DMS53 treated with DMSO at 0.1 percent for 48 hours (cell line): ENCODE data around the gene SEC22A.

Source experiments
- DNase-seq: peaks from one replicate; lab custom pipeline; 2025; ENCODE audit not compliant: unreplicated experiment; lab: John Stamatoyannopoulos, UW

The SEC22A gene

GRCh38 chr3:123301331-123302184 is 99.8 kb downstream of the SEC22A start:
- no peak for DNase-seq

- DNase-seq: no peak
Observed at GRCh38 chr3:123302961-123303360, 101.2 kb downstream of the SEC22A start.

GRCh38 chr3:123303976-123304560 is 102.3 kb downstream of the SEC22A start:
- no peak for DNase-seq

- no peak for DNase-seq
Observed at GRCh38 chr3:123305192-123305591, 103.4 kb downstream of the SEC22A start.

GRCh38 chr3:123307064-123307463 is 105.3 kb downstream of the SEC22A start:
- no peak for DNase-seq

- no peak for DNase-seq
Observed at GRCh38 chr3:123310186-123310585, 108.4 kb downstream of the SEC22A start.

GRCh38 chr3:123310741-123311140 is 109.0 kb downstream of the SEC22A start:
- peak; percentile 55 for DNase-seq

- DNase-seq: no peak
Observed at GRCh38 chr3:123311201-123311600, 109.5 kb downstream of the SEC22A start.

- DNase-seq: no peak
Observed at GRCh38 chr3:123312331-123313265, 110.9 kb downstream of the SEC22A start.

GRCh38 chr3:123313889-123314288 is 112.1 kb downstream of the SEC22A start:
- DNase-seq: no peak

- DNase-seq: no peak
Observed at GRCh38 chr3:123314359-123315270, 112.9 kb downstream of the SEC22A start.

- DNase-seq: no peak
Observed at GRCh38 chr3:123315271-123315595, 113.5 kb downstream of the SEC22A start.

- DNase-seq: no peak
Observed at GRCh38 chr3:123317716-123318115, 116.0 kb downstream of the SEC22A start.

GRCh38 chr3:123318374-123318773 is 116.6 kb downstream of the SEC22A start:
- no peak for DNase-seq

GRCh38 chr3:123319760-123320159 is 118.0 kb downstream of the SEC22A start:
- no peak for DNase-seq

- DNase-seq: no peak
Observed at GRCh38 chr3:123320221-123320620, 118.5 kb downstream of the SEC22A start.

- DNase-seq: no peak
Observed at GRCh38 chr3:123321806-123322205, 120.1 kb downstream of the SEC22A start.

- no peak for DNase-seq
Observed at GRCh38 chr3:123322866-123323265, 121.1 kb downstream of the SEC22A start.
